ENCODE data around the gene ANKRD13A.
"Not testable (repeated sequence)": the region's sequence is repeated elsewhere in the genome, so short reads cannot be mapped to it uniquely, and the experiment has no call there.

DNA sequence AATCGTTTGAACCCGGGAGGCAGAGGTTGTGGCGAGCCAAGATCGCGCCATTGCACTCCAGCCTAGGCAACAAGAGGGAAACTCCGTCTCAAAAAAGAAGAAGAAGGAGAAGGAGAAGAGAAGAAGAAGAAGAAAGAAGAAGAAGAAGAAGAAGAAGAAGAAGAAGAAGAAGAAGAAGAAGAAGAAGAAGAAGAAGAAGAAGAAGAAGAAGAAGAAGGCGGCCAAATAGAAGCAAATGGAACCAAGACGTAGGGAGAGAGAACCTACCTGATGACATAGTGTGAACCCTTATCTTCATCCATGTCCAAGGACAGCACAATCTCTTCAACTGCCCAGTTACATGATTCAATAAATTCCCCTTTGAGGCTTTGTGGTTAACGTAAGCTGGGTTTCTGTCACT, 68.9 kb downstream of the ANKRD13A start:
- TF ChIP-seq, protein P1, sequence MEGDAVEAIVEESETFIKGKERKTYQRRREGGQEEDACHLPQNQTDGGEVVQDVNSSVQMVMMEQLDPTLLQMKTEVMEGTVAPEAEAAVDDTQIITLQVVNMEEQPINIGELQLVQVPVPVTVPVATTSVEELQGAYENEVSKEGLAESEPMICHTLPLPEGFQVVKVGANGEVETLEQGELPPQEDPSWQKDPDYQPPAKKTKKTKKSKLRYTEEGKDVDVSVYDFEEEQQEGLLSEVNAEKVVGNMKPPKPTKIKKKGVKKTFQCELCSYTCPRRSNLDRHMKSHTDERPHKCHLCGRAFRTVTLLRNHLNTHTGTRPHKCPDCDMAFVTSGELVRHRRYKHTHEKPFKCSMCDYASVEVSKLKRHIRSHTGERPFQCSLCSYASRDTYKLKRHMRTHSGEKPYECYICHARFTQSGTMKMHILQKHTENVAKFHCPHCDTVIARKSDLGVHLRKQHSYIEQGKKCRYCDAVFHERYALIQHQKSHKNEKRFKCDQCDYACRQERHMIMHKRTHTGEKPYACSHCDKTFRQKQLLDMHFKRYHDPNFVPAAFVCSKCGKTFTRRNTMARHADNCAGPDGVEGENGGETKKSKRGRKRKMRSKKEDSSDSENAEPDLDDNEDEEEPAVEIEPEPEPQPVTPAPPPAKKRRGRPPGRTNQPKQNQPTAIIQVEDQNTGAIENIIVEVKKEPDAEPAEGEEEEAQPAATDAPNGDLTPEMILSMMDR (IDR thresholded peaks at IDR 0.05), result not testable (repeated sequence)
- not testable (repeated sequence) for TF ChIP-seq POLR2A (IDR thresholded peaks at IDR 0.05)

All from body of pancreas (tissue), 4 donors.